NCI-H524 (cell line): ENCODE measurements around the gene RPL3.
"Not testable (repeated sequence)": the region's sequence is repeated elsewhere in the genome, so short reads cannot be mapped to it uniquely, and the experiment has no call there.

ENCODE experiments used
- DNase-seq, 2 experiments: peaks; one replicate each; lab custom pipeline; 2025; lab: John Stamatoyannopoulos, UW

The RPL3 gene

GRCh38 chr22:39351689-39352214, 32.3 kb upstream of the RPL3 start:
- DNase-seq = peak in 1 of 2 experiments; percentile 27

DNA sequence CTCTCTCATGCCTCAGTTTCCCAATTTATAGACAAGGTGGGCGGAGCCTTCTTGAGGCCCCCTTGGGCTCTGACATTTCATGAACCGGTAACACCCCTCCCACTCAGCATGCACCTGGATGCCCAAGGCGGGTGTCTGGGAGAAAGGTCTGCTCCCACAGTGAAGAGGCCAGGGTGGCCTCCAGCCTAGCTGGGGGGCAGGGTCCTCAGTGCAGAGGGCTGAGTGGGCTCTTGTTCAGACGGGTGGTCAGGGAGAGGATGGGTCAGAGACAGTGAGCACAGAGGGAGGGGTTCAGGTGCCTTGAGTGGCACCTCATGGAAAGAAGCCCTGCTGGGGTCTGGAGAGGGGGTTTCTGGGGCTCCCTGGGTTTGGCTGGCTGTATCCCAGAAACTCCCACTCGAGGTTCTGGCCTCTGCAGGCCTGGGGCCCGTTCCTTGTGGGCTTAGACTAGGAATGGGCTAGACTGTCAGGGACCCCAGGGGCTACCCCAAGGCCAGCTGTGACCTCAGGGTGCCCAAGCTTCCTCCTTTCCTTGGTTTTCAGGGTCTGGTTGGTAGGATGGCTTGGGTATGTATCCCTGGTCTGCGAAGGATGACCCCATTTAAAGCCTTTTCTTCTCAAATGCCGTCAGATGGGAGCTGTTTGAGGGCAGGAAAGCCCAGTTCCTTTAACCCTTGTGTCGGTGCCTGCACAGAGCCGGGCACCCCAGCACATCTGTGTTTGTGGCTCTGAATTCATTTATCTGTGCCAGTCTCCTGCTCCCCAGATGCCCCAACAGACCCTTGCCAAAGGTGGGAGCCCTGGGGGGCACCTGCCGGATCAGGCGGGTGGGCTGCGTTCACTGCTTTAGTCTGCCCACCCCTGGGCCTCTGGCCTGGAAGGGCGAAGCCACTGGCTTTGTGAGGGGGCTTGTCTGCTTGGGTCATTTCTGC, 31.6 kb upstream of the RPL3 start:
- DNase-seq = no peak

GRCh38 chr22:39349967-39350726, 30.7 kb upstream of the RPL3 start, which contains the start of gene SYNGR1:
Gene SYNGR1 (plus strand): TSS chr22:39349991. CDS start chr22:39350011, 20 bp downstream.
- DNase-seq = no peak

- DNase-seq = peak in 1 of 2 experiments; percentile 59
Observed at GRCh38 chr22:39349506-39349966, 30.1 kb upstream of the RPL3 start.

GRCh38 chr22:39348909-39349505, 29.6 kb upstream of the RPL3 start:
- no peak for DNase-seq

DNA sequence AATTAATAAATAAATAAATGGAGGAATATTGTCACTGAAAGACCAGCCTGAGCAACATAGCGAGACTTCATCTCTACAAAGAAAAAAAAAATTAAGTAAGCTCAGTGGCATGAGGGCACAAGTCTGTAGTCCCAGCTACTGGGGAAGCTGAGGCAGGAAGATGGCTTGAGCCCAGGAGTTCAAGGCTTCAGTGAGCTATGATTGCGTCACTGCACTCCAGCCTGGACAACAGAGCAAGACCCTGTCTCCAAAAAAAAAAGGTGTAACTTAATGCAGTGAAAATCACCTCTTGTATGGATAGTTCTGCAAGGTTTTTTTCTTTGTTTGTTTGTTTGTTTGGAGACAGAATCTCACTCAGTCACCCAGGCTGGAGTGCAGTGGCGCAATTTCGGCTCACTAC, 25.8 kb upstream of the RPL3 start:
- DNase-seq = no peak

GRCh38 chr22:39344046-39344390, 24.6 kb upstream of the RPL3 start:
- no peak for DNase-seq

GRCh38 chr22:39343259-39344045, 24.0 kb upstream of the RPL3 start:
- DNase-seq = peak; percentile 32 to 72

GRCh38 chr22:39341179-39341578, 21.8 kb upstream of the RPL3 start:
- DNase-seq = no peak

- DNase-seq = not testable (repeated sequence)
Observed at GRCh38 chr22:39339775-39340174, 20.4 kb upstream of the RPL3 start.

GRCh38 chr22:39336411-39336810, 17.0 kb upstream of the RPL3 start:
- no peak for DNase-seq

DNA sequence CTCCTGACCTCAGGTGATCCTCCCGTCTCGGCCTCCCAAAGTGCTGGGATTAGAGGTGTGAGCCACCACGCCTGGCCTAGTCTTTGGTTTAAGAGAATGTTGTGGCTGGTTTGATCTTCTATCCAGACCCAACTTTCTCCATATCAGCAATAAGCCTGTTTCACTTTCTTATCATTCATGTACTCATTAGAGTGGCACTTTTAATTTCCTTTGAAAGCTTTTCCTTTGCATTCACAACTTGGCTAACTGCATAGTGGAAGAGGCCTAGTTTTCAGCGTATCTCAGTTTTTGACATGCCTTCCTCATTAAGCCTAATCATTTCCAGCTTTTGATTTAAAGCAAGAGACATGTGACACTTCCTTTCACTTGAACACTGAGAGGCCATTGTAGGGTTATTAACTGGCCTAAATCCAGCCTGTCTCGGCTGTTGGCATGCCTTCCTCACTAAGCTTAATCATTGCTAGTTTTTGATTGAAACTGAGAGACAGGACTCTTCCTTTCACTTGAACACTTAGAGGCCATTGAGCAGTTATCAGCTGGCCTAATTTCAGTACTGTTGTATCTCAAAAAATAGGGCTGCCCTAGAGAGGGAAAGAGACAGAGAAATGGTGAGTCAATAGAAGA, 13.1 kb upstream of the RPL3 start:
- DNase-seq = no peak

- DNase-seq = not testable (repeated sequence)
Observed at GRCh38 chr22:39330553-39330952, 11.1 kb upstream of the RPL3 start.

- DNase-seq = no peak
Observed at GRCh38 chr22:39327995-39328754, 8.8 kb upstream of the RPL3 start.

- DNase-seq = no peak
Observed at GRCh38 chr22:39325392-39325932, 6.0 kb upstream of the RPL3 start.

GRCh38 chr22:39320616-39321029, 1.2 kb upstream of the RPL3 start:
- peak in 1 of 2 experiments; percentile 29 for DNase-seq

DNA sequence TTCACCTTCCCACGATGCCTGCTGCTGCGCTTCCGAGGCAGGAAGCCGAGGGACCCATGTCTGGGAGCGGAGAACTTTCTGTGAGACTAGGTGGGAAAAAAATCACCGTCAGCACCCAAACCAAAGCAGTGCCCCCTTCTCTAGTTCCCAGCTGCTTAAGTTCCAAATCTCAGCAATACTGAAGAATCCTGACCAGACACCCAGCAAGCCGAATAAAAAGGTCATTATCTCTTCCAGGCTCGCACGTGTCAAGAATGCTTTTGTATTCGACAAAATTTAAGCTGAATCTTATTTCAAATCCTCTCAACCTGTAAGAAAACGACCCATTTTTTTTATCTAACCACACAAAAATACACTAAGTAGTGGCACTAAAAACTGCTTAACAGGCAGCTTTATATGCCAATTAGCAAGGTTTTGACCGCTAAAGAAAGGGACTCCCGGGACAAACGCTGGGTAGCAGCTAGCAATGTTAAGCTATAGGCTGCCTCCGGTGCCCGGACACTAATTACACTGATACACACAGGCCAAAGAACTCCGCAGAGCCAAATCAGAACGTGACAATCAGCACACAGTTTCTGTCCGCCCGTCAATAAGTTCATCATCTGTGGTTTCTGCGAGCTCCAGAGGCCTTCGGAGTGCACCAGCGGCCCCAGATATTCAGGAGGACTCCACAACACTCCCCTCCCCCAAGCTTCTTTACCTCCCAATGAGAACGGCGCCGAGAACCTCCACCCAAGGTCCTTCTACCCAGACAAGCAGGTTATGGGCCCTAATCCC, 728 bp downstream of the RPL3 start:
- peak in 1 of 2 experiments; percentile 71 for DNase-seq

DNA sequence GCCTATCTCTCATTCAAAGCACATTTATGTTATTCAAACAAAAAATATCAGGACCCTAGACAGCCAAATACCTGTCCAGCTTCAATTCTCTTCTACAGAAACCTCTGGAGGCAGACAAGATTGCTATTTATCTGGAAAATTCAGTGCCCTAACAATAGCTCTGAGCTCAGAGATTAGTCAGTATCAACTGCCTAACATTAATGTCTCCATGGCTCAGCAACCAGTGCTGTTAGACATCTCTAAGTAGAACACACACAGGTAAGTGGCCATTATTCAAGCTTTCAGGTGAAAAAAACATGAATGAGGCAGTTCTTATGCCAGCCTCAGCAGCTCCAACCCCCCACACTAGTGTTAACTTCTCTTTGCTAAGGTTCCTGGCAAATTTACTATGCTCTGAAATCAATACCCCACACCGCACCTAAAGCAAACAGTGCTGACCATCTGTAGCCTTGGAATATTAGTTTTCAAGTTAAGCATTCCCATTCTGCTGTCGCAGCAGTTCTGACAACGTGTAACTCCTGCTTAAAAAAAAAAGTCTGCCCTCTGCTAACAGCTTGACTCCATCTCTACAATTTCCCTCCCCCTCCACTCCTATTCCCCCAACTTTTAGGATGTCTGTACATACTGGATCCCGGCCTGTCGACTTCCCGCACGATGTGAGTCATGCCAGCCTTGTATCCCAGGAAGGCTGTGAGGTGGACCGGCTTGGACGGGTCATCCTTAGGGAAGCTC, 1.5 kb downstream of the RPL3 start:
- DNase-seq = no peak
